ENCODE measurements around the gene GIPC3.

DNA sequence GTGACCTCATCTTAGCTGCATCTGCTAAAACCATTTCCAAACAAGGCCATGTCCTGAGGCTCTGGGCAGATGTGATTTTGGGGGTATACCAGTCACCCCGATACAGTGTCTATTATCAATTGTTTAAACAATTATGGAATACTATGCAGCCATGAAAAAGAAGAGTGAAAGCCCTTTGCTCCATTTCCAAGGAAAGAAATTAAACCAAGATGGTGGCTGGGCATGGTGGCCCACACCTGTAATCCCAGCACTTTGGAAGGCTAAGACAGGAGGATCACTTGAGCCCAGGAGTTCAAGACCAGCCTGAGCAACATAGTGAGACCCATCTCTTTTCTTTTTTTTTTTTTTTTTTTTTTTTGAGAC lies 45.5 kb upstream of the GIPC3 start:
- TF ChIP-seq, protein P1, sequence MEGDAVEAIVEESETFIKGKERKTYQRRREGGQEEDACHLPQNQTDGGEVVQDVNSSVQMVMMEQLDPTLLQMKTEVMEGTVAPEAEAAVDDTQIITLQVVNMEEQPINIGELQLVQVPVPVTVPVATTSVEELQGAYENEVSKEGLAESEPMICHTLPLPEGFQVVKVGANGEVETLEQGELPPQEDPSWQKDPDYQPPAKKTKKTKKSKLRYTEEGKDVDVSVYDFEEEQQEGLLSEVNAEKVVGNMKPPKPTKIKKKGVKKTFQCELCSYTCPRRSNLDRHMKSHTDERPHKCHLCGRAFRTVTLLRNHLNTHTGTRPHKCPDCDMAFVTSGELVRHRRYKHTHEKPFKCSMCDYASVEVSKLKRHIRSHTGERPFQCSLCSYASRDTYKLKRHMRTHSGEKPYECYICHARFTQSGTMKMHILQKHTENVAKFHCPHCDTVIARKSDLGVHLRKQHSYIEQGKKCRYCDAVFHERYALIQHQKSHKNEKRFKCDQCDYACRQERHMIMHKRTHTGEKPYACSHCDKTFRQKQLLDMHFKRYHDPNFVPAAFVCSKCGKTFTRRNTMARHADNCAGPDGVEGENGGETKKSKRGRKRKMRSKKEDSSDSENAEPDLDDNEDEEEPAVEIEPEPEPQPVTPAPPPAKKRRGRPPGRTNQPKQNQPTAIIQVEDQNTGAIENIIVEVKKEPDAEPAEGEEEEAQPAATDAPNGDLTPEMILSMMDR (IDR thresholded peaks at IDR 0.05): no peak
- TF ChIP-seq POLR2AphosphoS5 (IDR thresholded peaks at IDR 0.05): no peak
- no peak for TF ChIP-seq POLR2A (IDR thresholded peaks at IDR 0.05)
